H1 (cell line): ENCODE results near the gene USPL1. TPM values are rescaled to one million over a fixed set of nuclear protein-coding genes. Genes with fewer than 3 reads are reported as not detected.

Source experiments
- CTCF ChIA-PET: fragments of 300-600 bp; sonication (Branson Sonifier 250); formaldehyde crosslinking; loops from one replicate; lab custom pipeline; 2021; ENCODE audit not compliant: partially characterized antibody; lab: Charles Lee
- POLR2A ChIA-PET: fragments of 300-600 bp; sonication (Branson Sonifier 250); formaldehyde crosslinking; loops from one replicate; lab custom pipeline; 2021; ENCODE audit warnings: inconsistent platforms; ENCODE audit not compliant: partially characterized antibody; lab: Charles Lee
- DNase-seq, 2 experiments: peaks; one replicate each; pipeline versions ENCODE4 v3.0.0 to v3.0.0-alpha.2; 2010 to 2022; ENCODE audit warnings: low spot score in 2 of 2, low read depth in 1 of 2, mixed read lengths in 1 of 2
- FAIRE-seq: peaks from 2 replicates; lab custom pipeline; 2011; peaks lifted over from hg19 to GRCh38; lab: Jason Lieb, UNC
- H2AFZ ChIP-seq: 2 replicates; pipeline ENCODE4 v1.8.1; 2012; ENCODE audit warnings: low read length, inconsistent platforms
- H2AK5ac ChIP-seq: 2 replicates; pipeline ENCODE4 v1.6.1; 2013; ENCODE audit warnings: low read depth, low read length
- H2BK120ac ChIP-seq: replicated peaks from 2 replicates; pipeline ENCODE3; 2013; ENCODE audit warnings: low read depth, low read length, inconsistent platforms
- H2BK12ac ChIP-seq: 2 replicates; pipeline ENCODE4 v1.6.1; 2013; ENCODE audit warnings: low read depth, low read length
- H2BK15ac ChIP-seq: 2 replicates; pipeline ENCODE4 v1.6.1; 2013; ENCODE audit warnings: low read length
- H2BK20ac ChIP-seq: 2 replicates; pipeline ENCODE4 v1.6.1; 2013; ENCODE audit warnings: low read length
- H2BK5ac ChIP-seq: 2 replicates; pipeline ENCODE4 v1.6.1; 2013; ENCODE audit warnings: low read depth, low read length
- H3K14ac ChIP-seq: 2 replicates; pipeline ENCODE4 v1.6.1; 2013; ENCODE audit warnings: inconsistent platforms; ENCODE audit not compliant: insufficient read length
- H3K18ac ChIP-seq: 2 replicates; pipeline ENCODE4 v1.6.1; 2013; ENCODE audit warnings: low read length; ENCODE audit errors: extremely low read depth
- H3K23ac ChIP-seq: 2 replicates; pipeline ENCODE4 v1.6.1; 2013; ENCODE audit warnings: inconsistent platforms; ENCODE audit not compliant: insufficient read length
- H3K23me2 ChIP-seq: 2 replicates; pipeline ENCODE4 v1.6.1; 2013; ENCODE audit warnings: low read depth, low read length
- H3K27ac ChIP-seq: 2 replicates; pipeline ENCODE4 v1.6.1; 2011; ENCODE audit warnings: low read depth, low read length, inconsistent platforms
- H3K27me3 ChIP-seq, 4 experiments: replicated peaks in 1 of 4; 1 replicate in 1 of 4; 2 replicates in 3 of 4; pipeline versions ENCODE4 v1.6.1 to v1.8.1; 2011 to 2013; ENCODE audit warnings: low read length in 3 of 4, mild to moderate bottlenecking in 3 of 4, inconsistent platforms in 2 of 4, mixed read lengths in 2 of 4, moderate library complexity in 1 of 4; ENCODE audit not compliant: control insufficient read depth in 3 of 4, insufficient read depth in 3 of 4; ENCODE audit errors: extremely low read depth in 1 of 4
- H3K36me3 ChIP-seq, 4 experiments: 2 replicates each; pipeline versions ENCODE4 v1.6.1 to v1.8.1; 2011 to 2013; ENCODE audit warnings: mild to moderate bottlenecking in 4 of 4, low read length in 3 of 4, moderate library complexity in 2 of 4, control low read depth in 1 of 4, inconsistent platforms in 1 of 4; ENCODE audit not compliant: insufficient read depth in 4 of 4, control insufficient read depth in 2 of 4
- H3K4ac ChIP-seq: replicated peaks from 2 replicates; pipeline ENCODE3; 2013; ENCODE audit warnings: low read length, low read depth, mixed read lengths, inconsistent platforms; ENCODE audit not compliant: insufficient read length
- H3K4me1 ChIP-seq, 4 experiments: replicated peaks in 1 of 4; 1 replicate in 1 of 4; 2 replicates in 3 of 4; pipeline versions ENCODE4 v1.6.1 to v1.8.1; 2011 to 2013; ENCODE audit warnings: low read length in 3 of 4, inconsistent platforms in 2 of 4, mixed read lengths in 1 of 4; ENCODE audit not compliant: insufficient read depth in 4 of 4, control insufficient read depth in 3 of 4
- H3K4me2 ChIP-seq, 2 experiments: 2 replicates each; pipeline versions ENCODE4 v1.6.1 to v1.8.1; 2011 to 2013; ENCODE audit warnings: low read depth in 2 of 2, low read length in 2 of 2, control low read depth in 1 of 2, inconsistent platforms in 1 of 2, mild to moderate bottlenecking in 1 of 2; ENCODE audit not compliant: insufficient read depth in 1 of 2
- H3K4me3 ChIP-seq, 4 experiments: fragments of 200-600, 300-600 bp in 1 of 4; sonication (generic), shearing (Covaris generic), sonication (Bioruptor Twin) in 1 of 4; 2 replicates each; pipeline versions ENCODE4 v1.5.1 to v1.8.1; 2011 to 2016; ENCODE audit warnings: low read length in 4 of 4, low read depth in 3 of 4, control low read depth in 2 of 4, inconsistent platforms in 2 of 4, mild to moderate bottlenecking in 2 of 4, mixed read lengths in 1 of 4, moderate library complexity in 1 of 4; ENCODE audit not compliant: insufficient read depth in 2 of 4; ENCODE audit errors: extremely low read depth in 1 of 4
- H3K56ac ChIP-seq: replicated peaks from 2 replicates; pipeline ENCODE3; 2013; ENCODE audit warnings: low read depth, mild to moderate bottlenecking, mixed read lengths, low read length, inconsistent platforms; ENCODE audit not compliant: insufficient read length
- H3K79me1 ChIP-seq: 2 replicates; pipeline ENCODE4 v1.6.1; 2013; ENCODE audit warnings: low read depth, low read length, control low read depth
- H3K79me2 ChIP-seq, 2 experiments: 2 replicates each; pipeline versions ENCODE4 v1.6.1 to v1.8.1; 2012 to 2013; ENCODE audit warnings: low read length in 2 of 2, mild to moderate bottlenecking in 2 of 2, inconsistent platforms in 1 of 2; ENCODE audit not compliant: insufficient read depth in 2 of 2, control insufficient read depth in 1 of 2
- H3K9ac ChIP-seq, 4 experiments: replicated peaks in 1 of 4; 1 replicate in 1 of 4; 2 replicates in 3 of 4; pipeline versions ENCODE4 v1.6.1 to v1.8.1; 2011 to 2013; ENCODE audit warnings: low read depth in 3 of 4, low read length in 3 of 4, control low read depth in 2 of 4, mild to moderate bottlenecking in 2 of 4, moderate library complexity in 2 of 4, inconsistent platforms in 1 of 4; ENCODE audit errors: extremely low read depth in 1 of 4
- H3K9me3 ChIP-seq, 2 experiments: 2 replicates each; pipeline versions ENCODE4 v1.6.1 to v1.8.1; 2012 to 2013; ENCODE audit warnings: mild to moderate bottlenecking in 2 of 2, moderate library complexity in 2 of 2, control low read depth in 1 of 2, inconsistent platforms in 1 of 2, low read depth in 1 of 2, low read length in 1 of 2, mixed read lengths in 1 of 2; ENCODE audit not compliant: insufficient read depth in 2 of 2
- H4K20me1 ChIP-seq, 2 experiments: replicated peaks in 1 of 2; 2 replicates each; pipeline versions ENCODE3 to v1.8.1; 2011 to 2013; ENCODE audit warnings: inconsistent platforms in 2 of 2, low read length in 2 of 2, mild to moderate bottlenecking in 1 of 2; ENCODE audit not compliant: insufficient read depth in 2 of 2, control insufficient read depth in 1 of 2
- H4K5ac ChIP-seq: 2 replicates; pipeline ENCODE4 v1.6.1; 2013; ENCODE audit warnings: low read length, low read depth, mixed read lengths, inconsistent platforms; ENCODE audit not compliant: insufficient read length
- H4K8ac ChIP-seq: 2 replicates; pipeline ENCODE4 v1.8.0; 2013; ENCODE audit warnings: mild to moderate bottlenecking, moderate library complexity, low read length, inconsistent platforms; ENCODE audit not compliant: insufficient read depth; ENCODE audit errors: extremely low read depth
- H4K91ac ChIP-seq: replicated peaks from 2 replicates; pipeline ENCODE3; 2013; ENCODE audit warnings: low read length, mixed read lengths, inconsistent platforms; ENCODE audit not compliant: insufficient read length
- WGBS, 2 experiments: shearing (Covaris generic) in 1 of 2; methylation state at CpG; one replicate each; pipeline versions ENCODE4 v1.1.6 to v1.1.7; 2013 to 2015; ENCODE audit warnings: low lambda C conversion rate in 2 of 2, mixed read lengths in 2 of 2, inconsistent platforms in 1 of 2, low coverage in 1 of 2, missing lambda C conversion rate in 1 of 2; ENCODE audit not compliant: insufficient replicate concordance in 2 of 2, insufficient coverage in 1 of 2, insufficient read length in 1 of 2; ENCODE audit errors: extremely low coverage in 1 of 2, missing lambda C conversion rate in 1 of 2; 5-methylcytosine and 5-hydroxymethylcytosine counted together
- polyA plus RNA-seq, 7 experiments: library from polyadenylated mRNA; depleted of rRNA in 3 of 7; stranded (reverse) in 5 of 7; unstranded in 2 of 7; fragments of >200 nt in 5 of 7; fragments of 200-250 nt in 2 of 7; gene quantifications; 1 replicate in 5 of 7; 2 replicates in 1 of 7; 4 replicates in 1 of 7; pipeline versions ENCODE4 v1.2.1 to v1.2.3, GENCODE V29; 2011 to 2013; ENCODE audit warnings: missing spikeins in 2 of 7, mixed read lengths in 2 of 7
- total RNA-seq: library from RNA; stranded (reverse); fragmentation: NEBNext Ultra II Directional; extraction: Animal tissue kit (Norgen Biotek cat#: 25700); gene quantifications from 2 replicates; pipeline ENCODE4 v1.2.1, GENCODE V29; 2021

The USPL1 gene
- total and polyA plus RNA-seq, 2 of the 8 experiments (the other 6 are each of a cell fraction or from before 2014, with no cell fraction given) = 6.3 to 17.1 TPM

DNA sequence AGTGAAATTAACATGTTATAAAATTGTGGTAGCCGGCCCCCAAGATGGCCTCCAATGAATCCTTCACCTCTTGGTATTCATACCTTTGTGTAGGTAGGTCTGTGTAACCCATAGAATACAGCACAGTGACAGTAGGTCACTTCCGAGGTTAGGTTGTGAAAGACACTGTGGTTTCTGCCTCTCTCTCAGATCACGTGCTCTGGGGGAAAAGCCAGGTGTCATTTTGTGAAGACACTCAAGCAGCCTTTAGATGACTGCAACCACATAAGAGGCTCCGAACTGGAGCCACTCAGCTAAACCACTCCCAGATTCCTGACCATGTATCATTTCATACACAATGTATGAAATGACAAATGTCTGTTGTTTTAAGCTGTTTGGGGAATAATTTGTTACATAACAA is 9.8 kb upstream of the USPL1 start:
- no peaks in the 10 kb centered on the region; a peak in 1 of 4 replicates for H3K79me2 ChIP-seq
- no peak overlapping the region for H2BK120ac ChIP-seq
- no peak overlapping the region for H3K14ac ChIP-seq
- no peak overlapping the region for H3K4ac ChIP-seq
- H2BK15ac ChIP-seq = no peak overlapping the region
- H3K36me3 ChIP-seq = no peaks in the 10 kb centered on the region
- no peak overlapping the region for H2BK12ac ChIP-seq
- H4K5ac ChIP-seq = no peak overlapping the region
- FAIRE-seq (no peak), DNase-seq (no peak)
- H3K18ac ChIP-seq = no peak overlapping the region
- H3K23ac ChIP-seq = no peak overlapping the region
- ChIA-PET CTCF (interaction anchor here (0.5 kb wide), 1 partner anchor 565 kb away, joined by 3 read pairs; no protein-coding TSS in a partner anchor), POLR2A (interaction anchor here (0.7 kb wide), 1 partner anchor 68 kb away, joined by 3 read pairs; no protein-coding TSS in a partner anchor)
- no peak overlapping the region for H4K8ac ChIP-seq
- 88% methylated on average over 4 of the region's 4 CpGs; no CpG with 5 or more reads in 1 of the 2 experiments for WGBS, 2 experiments
- no peak overlapping the region for H3K4me3 ChIP-seq
- H3K79me1 ChIP-seq = no peaks in the 10 kb centered on the region
- H3K27me3 ChIP-seq = no peaks in the 10 kb centered on the region
- H3K27ac ChIP-seq = no peak overlapping the region
- no peak overlapping the region for H3K9ac ChIP-seq
- no peak overlapping the region for H2BK5ac ChIP-seq
- no peak overlapping the region for H4K91ac ChIP-seq
- H3K9me3 ChIP-seq = no peaks in the 10 kb centered on the region
- no peaks in the 10 kb centered on the region for H3K23me2 ChIP-seq
- peaks cover 0 to 3% (median 0%) of the 10 kb centered on the region in 4 experiments; a peak in 1 of 7 replicates for H3K4me1 ChIP-seq
- no peak overlapping the region for H2BK20ac ChIP-seq
- no peak overlapping the region for H2AFZ ChIP-seq
- no peak overlapping the region for H3K4me2 ChIP-seq
- no peak overlapping the region for H3K56ac ChIP-seq
- no peak overlapping the region for H2AK5ac ChIP-seq
- no peaks in the 10 kb centered on the region for H4K20me1 ChIP-seq
